Mucosa of stomach (tissue), 1 donor: ENCODE data around the gene TLNRD1.

Experiments used
- H3K27me3 ChIP-seq: one replicate; pipeline ENCODE4 v1.7.0; 2013; ENCODE audit warnings: mild to moderate bottlenecking, low read length; ENCODE audit not compliant: control insufficient read depth, insufficient read depth
- H3K36me3 ChIP-seq: one replicate; pipeline ENCODE4 v1.7.0; 2013; ENCODE audit warnings: low read length; ENCODE audit not compliant: control insufficient read depth, insufficient read depth
- H3K4me1 ChIP-seq: one replicate; pipeline ENCODE4 v1.7.0; 2013; ENCODE audit warnings: mild to moderate bottlenecking, low read length; ENCODE audit not compliant: control insufficient read depth, insufficient read depth
- H3K4me3 ChIP-seq: one replicate; pipeline ENCODE4 v1.7.0; 2013; ENCODE audit warnings: low read length
- H3K9ac ChIP-seq: one replicate; pipeline ENCODE4 v1.7.0; 2013; ENCODE audit warnings: mild to moderate bottlenecking, low read length, moderate library complexity
- H3K9me3 ChIP-seq: one replicate; pipeline ENCODE4 v1.7.0; 2013; ENCODE audit warnings: mild to moderate bottlenecking, low read length, moderate library complexity; ENCODE audit not compliant: control insufficient read depth
- donor health status: Pancreatic carcinoma.

TLNRD1 gene

GRCh38 chr15:81024936-81025335, 24.2 kb downstream of the TLNRD1 start:
- Histone ChIP-seq H3K9me3 (no peaks in the 10 kb centered on the region), H3K36me3 (no peaks in the 10 kb centered on the region), H3K4me1 (no peaks in the 10 kb centered on the region), H3K9ac (no peak overlapping the region), H3K27me3 (no peaks in the 10 kb centered on the region), H3K4me3 (no peak overlapping the region)

GRCh38 chr15:81025721-81026370, 25.1 kb downstream of the TLNRD1 start:
- H3K9ac ChIP-seq, result no peak overlapping the region
- H3K4me1 ChIP-seq, result no peaks in the 10 kb centered on the region
- no peak overlapping the region for H3K4me3 ChIP-seq
- no peaks in the 10 kb centered on the region for H3K36me3 ChIP-seq
- H3K9me3 ChIP-seq, result no peaks in the 10 kb centered on the region
- H3K27me3 ChIP-seq, result no peaks in the 10 kb centered on the region

GRCh38 chr15:81026836-81027599, 26.3 kb downstream of the TLNRD1 start:
- Histone ChIP-seq H3K27me3 (no peaks in the 10 kb centered on the region), H3K4me3 (no peak overlapping the region), H3K36me3 (no peaks in the 10 kb centered on the region), H3K4me1 (no peaks in the 10 kb centered on the region), H3K9ac (no peak overlapping the region), H3K9me3 (no peaks in the 10 kb centered on the region)

GRCh38 chr15:81029414-81030300, 28.9 kb downstream of the TLNRD1 start:
- Histone ChIP-seq H3K9ac (no peak overlapping the region), H3K36me3 (no peaks in the 10 kb centered on the region), H3K4me1 (peaks cover 6% of the 10 kb centered on the region), H3K4me3 (no peak overlapping the region), H3K9me3 (no peaks in the 10 kb centered on the region), H3K27me3 (no peaks in the 10 kb centered on the region)

- Histone ChIP-seq H3K4me1 (peaks cover 6% of the 10 kb centered on the region), H3K9ac (no peak overlapping the region), H3K4me3 (no peak overlapping the region), H3K36me3 (no peaks in the 10 kb centered on the region), H3K27me3 (no peaks in the 10 kb centered on the region), H3K9me3 (no peaks in the 10 kb centered on the region)
These were observed 29.6 kb downstream of the TLNRD1 start for GRCh38 chr15:81030301-81030750.

GRCh38 chr15:81031203-81031602, 30.5 kb downstream of the TLNRD1 start:
- Histone ChIP-seq H3K36me3 (no peaks in the 10 kb centered on the region), H3K9ac (no peak overlapping the region), H3K4me3 (no peak overlapping the region), H3K9me3 (no peaks in the 10 kb centered on the region), H3K4me1 (peaks cover 6% of the 10 kb centered on the region), H3K27me3 (no peaks in the 10 kb centered on the region)

- no peaks in the 10 kb centered on the region for H3K9me3 ChIP-seq
- H3K36me3 ChIP-seq, result no peaks in the 10 kb centered on the region
- peaks cover 6% of the 10 kb centered on the region for H3K4me1 ChIP-seq
- no peak overlapping the region for H3K9ac ChIP-seq
- no peak overlapping the region for H3K4me3 ChIP-seq
- H3K27me3 ChIP-seq, result no peaks in the 10 kb centered on the region
These were observed 31.6 kb downstream of the TLNRD1 start for GRCh38 chr15:81032355-81032754.

GRCh38 chr15:81032818-81033217, 32.1 kb downstream of the TLNRD1 start:
- Histone ChIP-seq H3K9me3 (no peaks in the 10 kb centered on the region), H3K36me3 (no peaks in the 10 kb centered on the region), H3K4me3 (no peak overlapping the region), H3K27me3 (no peaks in the 10 kb centered on the region), H3K9ac (no peak overlapping the region), H3K4me1 (peaks cover 6% of the 10 kb centered on the region)

GRCh38 chr15:81033508-81033907, 32.8 kb downstream of the TLNRD1 start:
- peaks cover 6% of the 10 kb centered on the region for H3K4me1 ChIP-seq

GRCh38 chr15:81037952-81038743, 37.4 kb downstream of the TLNRD1 start:
- H3K36me3 ChIP-seq, result no peaks in the 10 kb centered on the region
- no peaks in the 10 kb centered on the region for H3K27me3 ChIP-seq
- peaks cover 6% of the 10 kb centered on the region for H3K4me1 ChIP-seq
- no peaks in the 10 kb centered on the region for H3K9me3 ChIP-seq
- H3K4me3 ChIP-seq, result no peak overlapping the region
- no peak overlapping the region for H3K9ac ChIP-seq

More at GRCh38 chr15:81033508-81033907, 32.8 kb downstream of the TLNRD1 start:
- no peaks in the 10 kb centered on the region for H3K27me3 ChIP-seq
- H3K9ac ChIP-seq, result no peak overlapping the region
- H3K36me3 ChIP-seq, result no peaks in the 10 kb centered on the region
- H3K4me3 ChIP-seq, result no peak overlapping the region
- no peaks in the 10 kb centered on the region for H3K9me3 ChIP-seq

GRCh38 chr15:81038975-81039607, 38.4 kb downstream of the TLNRD1 start:
- Histone ChIP-seq H3K9me3 (no peaks in the 10 kb centered on the region), H3K4me1 (no peaks in the 10 kb centered on the region), H3K4me3 (no peak overlapping the region), H3K36me3 (no peaks in the 10 kb centered on the region), H3K9ac (no peak overlapping the region), H3K27me3 (no peaks in the 10 kb centered on the region)
